WERI-Rb-1 (cell line): ENCODE data around the gene LIMK2.
"Not testable (repeated sequence)": the region's sequence is repeated elsewhere in the genome, so short reads cannot be mapped to it uniquely, and the experiment has no call there.

Experiments
- DNase-seq: peaks from one replicate; pipeline ENCODE4 v3.0.0-alpha.2; 2020
- H3K27ac ChIP-seq: fragments of 250-450 bp; sonication (Bioruptor Pico); 2 replicates; pipeline ENCODE4 v1.5.1; 2020; ENCODE audit warnings: mild to moderate bottlenecking, moderate library complexity
- H3K27me3 ChIP-seq: fragments of 250-450 bp; sonication (Bioruptor Pico); 2 replicates; pipeline ENCODE4 v1.5.1; 2021; ENCODE audit warnings: mild to moderate bottlenecking, low read depth, moderate library complexity; ENCODE audit not compliant: insufficient read depth, severe bottlenecking
- H3K36me3 ChIP-seq: fragments of 250-450 bp; sonication (Bioruptor Pico); 2 replicates; pipeline ENCODE4 v1.5.1; 2020; ENCODE audit warnings: mild to moderate bottlenecking, moderate library complexity
- H3K4me3 ChIP-seq: 2 replicates; pipeline ENCODE4 v1.5.1; 2011; ENCODE audit warnings: low read depth, mild to moderate bottlenecking, control low read depth, low read length
- H3K9me3 ChIP-seq: fragments of 250-450 bp; sonication (Bioruptor Pico); 2 replicates; pipeline ENCODE4 v1.5.1; 2021; ENCODE audit warnings: mild to moderate bottlenecking, moderate library complexity; ENCODE audit not compliant: severe bottlenecking
- CTCF ChIP-seq: IDR thresholded peaks from 2 replicates; pipeline ENCODE4 v1.5.1; 2011; ENCODE audit warnings: low read depth, mild to moderate bottlenecking, control low read depth, inconsistent platforms, low read length

Gene LIMK2

GRCh38 chr22:31229402-31230079 is 17.4 kb downstream of the LIMK2 start:
- Histone ChIP-seq H3K27me3 (no peaks in the 10 kb centered on the region), H3K9me3 (no peaks in the 10 kb centered on the region), H3K4me3 (no peak overlapping the region), H3K36me3 (peaks cover 60% of the 10 kb centered on the region), H3K27ac (peak overlapping the region; percentile 76)
- TF ChIP-seq CTCF, result no peak
- peak; percentile 78 for DNase-seq

GRCh38 chr22:31230155-31230870 is 18.2 kb downstream of the LIMK2 start:
- Histone ChIP-seq H3K27ac (peak overlapping the region; percentile 76), H3K36me3 (peaks cover 64% of the 10 kb centered on the region), H3K4me3 (no peak overlapping the region), H3K9me3 (no peaks in the 10 kb centered on the region), H3K27me3 (no peaks in the 10 kb centered on the region)
- DNase-seq, result no peak
- no peak for TF ChIP-seq CTCF

- peak; percentile 35 for DNase-seq
- TF ChIP-seq CTCF, result peak; percentile 77
- Histone ChIP-seq H3K9me3 (no peaks in the 10 kb centered on the region), H3K27me3 (no peaks in the 10 kb centered on the region), H3K4me3 (no peak overlapping the region), H3K27ac (no peak overlapping the region), H3K36me3 (peaks cover 64% of the 10 kb centered on the region)
These were observed 18.9 kb downstream of the LIMK2 start for GRCh38 chr22:31230871-31231621.

GRCh38 chr22:31233001-31233400 is 20.9 kb downstream of the LIMK2 start:
- Histone ChIP-seq H3K27ac (no peak overlapping the region), H3K4me3 (no peak overlapping the region), H3K27me3 (no peaks in the 10 kb centered on the region), H3K36me3 (peaks cover 45% of the 10 kb centered on the region), H3K9me3 (no peaks in the 10 kb centered on the region)
- no peak for TF ChIP-seq CTCF
- no peak for DNase-seq

- no peak overlapping the region for H3K27ac ChIP-seq
- peaks cover 38% of the 10 kb centered on the region for H3K36me3 ChIP-seq
These were observed 23.0 kb downstream of the LIMK2 start for GRCh38 chr22:31235081-31235480.

GRCh38 chr22:31236044-31236443 is 23.9 kb downstream of the LIMK2 start:
- H3K4me3 ChIP-seq, H3K27me3 ChIP-seq, H3K9me3 ChIP-seq, DNase-seq, H3K27ac ChIP-seq: not testable (repeated sequence)
- H3K36me3 ChIP-seq, result peaks cover 41% of the 10 kb centered on the region

More at GRCh38 chr22:31235081-31235480, 23.0 kb downstream of the LIMK2 start:
- no peak for DNase-seq
- no peak for TF ChIP-seq CTCF
- Histone ChIP-seq H3K4me3 (no peak overlapping the region), H3K9me3 (no peaks in the 10 kb centered on the region), H3K27me3 (no peaks in the 10 kb centered on the region)
